Natural killer cell treated with Interleukin-12 subunit alpha and Interleukin-12 subunit beta and Interleukin-15 and Interleukin-18, amount 100 ng/mL, for 72 hours (primary cell): ENCODE data around the gene PPP1R3D. TPM values are rescaled to one million over a fixed set of nuclear protein-coding genes. Genes with fewer than 3 reads are reported as not detected.
A peak's percentile ranks its signal among the peaks of the same experiment; 100 is the strongest.
"Not testable (repeated sequence)": the region's sequence is repeated elsewhere in the genome, so short reads cannot be mapped to it uniquely, and the experiment has no call there.

Experiments used
- ATAC-seq, 2 donors: fragments of 150-1000 bp; cut with Tn5 transposase in 1 of 2; sonication (Bioruptor Pico), chemical (Tn5 transposase) in 1 of 2; 2 replicates each; pipeline ENCODE4 v1.10.0; 2021
- DNase-seq: peaks from one replicate; pipeline ENCODE4 v3.0.0; 2022; ENCODE audit warnings: low spot score
- H3K27ac Mint-ChIP-seq, 2 donors: 1 replicate in 1 of 2; 2 replicates in 1 of 2; pipeline ENCODE4 v1.8.0; 2022; ENCODE audit warnings: mixed read lengths in 2 of 2, mild to moderate bottlenecking in 1 of 2, moderate library complexity in 1 of 2
- H3K27me3 Mint-ChIP-seq, 2 donors: 1 replicate in 1 of 2; 2 replicates in 1 of 2; pipeline ENCODE4 v1.8.0; 2022; ENCODE audit warnings: mixed read lengths in 2 of 2
- H3K36me3 Mint-ChIP-seq: one replicate; pipeline ENCODE4 v1.8.0; 2022; ENCODE audit warnings: mixed read lengths
- H3K4me1 Mint-ChIP-seq, 2 donors: 1 replicate in 1 of 2; 2 replicates in 1 of 2; pipeline ENCODE4 v1.8.0; 2022; ENCODE audit warnings: low read depth in 2 of 2, mixed read lengths in 2 of 2, mild to moderate bottlenecking in 1 of 2
- H3K4me3 Mint-ChIP-seq: one replicate; pipeline ENCODE4 v1.8.0; 2022; ENCODE audit warnings: mixed read lengths
- H3K9me3 Mint-ChIP-seq: 2 replicates; pipeline ENCODE4 v1.8.0; 2022; ENCODE audit warnings: mixed read lengths
- total RNA-seq, 2 donors: library from RNA; stranded (reverse); gene quantifications; one replicate each; pipeline ENCODE4 v1.2.3, GENCODE V29; 2022

Gene PPP1R3D
- total RNA-seq, 2 donors from 2014 or later: 10.2 to 16.4 TPM

- no peaks in the 10 kb centered on the region for H3K27me3 Mint-ChIP-seq
- H3K4me1 Mint-ChIP-seq: no peaks in the 10 kb centered on the region
- H3K36me3 Mint-ChIP-seq: no peaks in the 10 kb centered on the region
- H3K9me3 Mint-ChIP-seq: no peaks in the 10 kb centered on the region
- ATAC-seq (no peak), DNase-seq (no peak)
- no peak overlapping the region for H3K4me3 Mint-ChIP-seq
- H3K27ac Mint-ChIP-seq: no peak overlapping the region
Observed at GRCh38 chr20:59958626-59959025, 18.5 kb upstream of the PPP1R3D start.

DNA sequence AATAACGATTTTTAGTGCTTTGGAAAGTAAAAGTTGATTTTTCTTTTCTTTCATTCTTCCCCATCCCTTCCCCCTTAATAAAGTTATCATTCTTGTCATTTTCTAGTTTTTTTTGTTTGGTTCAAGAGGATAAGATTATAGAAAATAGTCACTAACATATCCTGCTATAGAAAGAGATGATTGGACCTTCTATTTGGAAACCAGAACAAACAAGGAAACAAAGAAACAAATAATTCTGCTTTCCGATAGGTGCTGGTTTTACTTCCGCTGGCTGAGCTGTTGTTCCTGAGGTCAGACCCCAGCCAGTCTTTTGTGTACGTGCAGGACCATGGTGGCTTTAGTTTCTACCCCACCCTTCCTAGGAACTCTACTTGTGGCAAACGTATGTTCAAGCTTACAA is 18.0 kb upstream of the PPP1R3D start, which contains the start of gene CDH26:
Gene CDH26 (plus strand): TSS at position 301 of the 400 bp plus-strand sequence. CDS start 304 bp downstream, outside the sequence.
- no peaks in the 10 kb centered on the region for H3K4me1 Mint-ChIP-seq
- H3K27me3 Mint-ChIP-seq: no peaks in the 10 kb centered on the region
- H3K9me3 Mint-ChIP-seq: no peaks in the 10 kb centered on the region
- H3K27ac Mint-ChIP-seq: no peak within 1 kb of the TSS
- ATAC-seq: no peak
- no peak within 1 kb of the TSS for H3K4me3 Mint-ChIP-seq
- DNase-seq: no peak
- no peaks in the 10 kb centered on the region for H3K36me3 Mint-ChIP-seq

GRCh38 chr20:59957568-59957967 is 17.5 kb upstream of the PPP1R3D start:
- DNase-seq, H3K27me3 Mint-ChIP-seq, H3K9me3 Mint-ChIP-seq, H3K36me3 Mint-ChIP-seq, H3K4me3 Mint-ChIP-seq, H3K27ac Mint-ChIP-seq, H3K4me1 Mint-ChIP-seq, ATAC-seq: not testable (repeated sequence)

DNA sequence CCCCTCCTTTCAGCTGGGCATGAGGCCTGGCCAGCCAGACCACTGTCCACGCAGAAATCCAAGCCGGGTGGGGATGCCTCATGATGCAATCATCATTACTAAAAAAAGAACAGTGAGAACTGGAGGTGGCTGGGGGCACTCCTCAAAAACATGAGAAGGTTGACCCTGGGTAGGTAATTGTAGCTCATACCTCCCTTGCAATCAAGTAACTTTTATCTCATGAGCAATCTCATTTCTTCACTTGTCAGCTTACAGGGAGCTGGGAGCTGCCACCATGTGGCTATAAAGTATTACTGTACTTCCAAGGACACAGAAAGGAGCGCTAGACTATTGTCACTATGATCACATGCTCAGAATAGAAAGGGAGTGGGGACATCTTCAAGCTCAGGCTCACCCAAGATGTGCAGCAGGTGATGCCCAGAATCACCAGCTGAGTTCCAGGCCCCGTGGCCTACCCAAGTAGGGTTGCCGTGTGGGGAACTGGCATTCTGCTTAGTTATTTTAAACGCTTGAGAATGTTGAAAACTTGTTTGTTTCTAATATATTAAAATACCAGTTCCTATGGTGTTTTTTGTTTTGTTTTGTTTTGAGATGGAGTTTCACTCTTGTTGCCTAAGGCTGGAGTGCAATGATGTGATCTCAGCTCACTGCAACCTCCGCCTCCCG is 15.2 kb upstream of the PPP1R3D start:
- Mint-ChIP-seq H3K4me1 (no peaks in the 10 kb centered on the region), H3K4me3 (no peak overlapping the region), H3K27me3 (no peaks in the 10 kb centered on the region), H3K36me3 (no peaks in the 10 kb centered on the region), H3K9me3 (no peaks in the 10 kb centered on the region), H3K27ac (no peak overlapping the region)
- ATAC-seq (no peak), DNase-seq (no peak)

DNA sequence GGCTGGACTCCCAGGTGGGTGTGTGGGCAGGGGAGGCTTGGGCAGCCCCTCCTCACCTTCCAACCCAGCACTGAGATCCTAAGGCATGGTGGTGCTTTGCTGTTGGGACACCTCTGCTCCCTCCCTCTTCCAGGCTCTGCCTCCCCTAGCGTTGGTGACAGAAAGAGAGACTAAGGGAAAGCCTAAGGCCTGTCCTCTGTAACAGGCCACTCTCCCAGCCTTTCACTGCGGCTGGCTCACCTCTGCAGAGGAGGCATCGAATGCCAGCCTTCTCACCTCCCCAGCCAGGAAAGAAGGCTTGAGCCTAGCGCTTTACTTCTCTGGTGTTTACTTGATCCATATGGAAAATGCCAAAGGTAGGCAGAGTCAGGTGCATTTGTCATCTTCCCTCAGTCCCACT is 14.6 kb upstream of the PPP1R3D start:
- Mint-ChIP-seq H3K4me3 (no peak overlapping the region), H3K4me1 (no peaks in the 10 kb centered on the region), H3K9me3 (no peaks in the 10 kb centered on the region), H3K27ac (no peak overlapping the region), H3K36me3 (no peaks in the 10 kb centered on the region), H3K27me3 (no peaks in the 10 kb centered on the region)
- ATAC-seq (no peak), DNase-seq (no peak)

GRCh38 chr20:59949911-59950310 is 9.8 kb upstream of the PPP1R3D start:
- Mint-ChIP-seq H3K4me1 (peaks cover 8 to 11% of the 10 kb centered on the region in 2 donors), H3K4me3 (no peak overlapping the region), H3K27ac (no peak overlapping the region), H3K36me3 (no peaks in the 10 kb centered on the region), H3K9me3 (no peaks in the 10 kb centered on the region), H3K27me3 (no peaks in the 10 kb centered on the region)
- ATAC-seq: no peak
- DNase-seq: no peak

DNA sequence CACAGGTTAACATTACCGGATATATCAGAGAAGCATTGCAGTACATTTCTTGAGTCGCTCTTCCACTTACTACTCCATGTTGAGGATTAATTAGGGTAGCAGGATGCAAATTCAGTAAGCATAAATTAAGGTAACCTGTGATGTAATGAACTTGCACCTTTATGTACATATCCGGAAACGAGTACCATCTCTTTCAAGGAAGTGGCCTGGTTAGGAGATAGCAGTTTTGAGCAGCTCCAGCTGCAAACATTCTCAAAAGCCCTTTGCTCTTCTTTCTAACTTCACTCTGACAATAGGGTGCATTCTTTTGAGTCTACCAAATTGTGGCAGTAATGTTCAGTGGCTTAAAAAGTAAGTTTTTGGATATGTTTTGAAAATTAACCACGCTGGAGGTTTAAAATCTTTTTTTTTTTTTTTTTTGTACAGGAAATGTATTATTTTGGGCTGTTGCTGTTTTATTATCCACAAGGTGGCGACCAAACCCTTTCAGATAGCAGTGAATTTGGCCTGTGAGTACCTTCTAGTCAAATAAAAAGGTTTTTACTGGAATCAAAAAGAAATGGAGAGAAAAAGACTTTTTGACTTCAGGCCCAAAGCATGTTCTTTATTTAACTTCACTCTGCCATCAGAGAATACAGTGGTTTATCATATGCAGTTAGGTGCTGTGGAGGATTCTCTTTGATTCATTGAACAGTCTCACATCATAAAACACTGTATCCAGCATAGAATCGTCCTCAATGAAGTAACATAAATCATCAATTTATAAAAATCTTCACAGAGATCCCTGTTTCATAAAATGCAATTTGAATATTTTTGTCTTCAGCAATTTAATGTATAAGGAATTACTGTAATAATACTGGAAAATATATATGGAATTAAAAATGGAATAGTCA is 9.0 kb upstream of the PPP1R3D start:
- Mint-ChIP-seq H3K27ac (peak overlapping the region; percentile 78 to 91), H3K4me3 (peak overlapping the region; percentile 58), H3K27me3 (no peaks in the 10 kb centered on the region), H3K4me1 (peaks cover 8 to 11% of the 10 kb centered on the region in 2 donors), H3K36me3 (peaks cover 8% of the 10 kb centered on the region), H3K9me3 (no peaks in the 10 kb centered on the region)
- ATAC-seq (peak in 1 of 2 donors; percentile 64), DNase-seq (no peak)

- no peak for DNase-seq
- Mint-ChIP-seq H3K27ac (peak overlapping the region; percentile 78 to 91), H3K9me3 (no peaks in the 10 kb centered on the region), H3K4me1 (peaks cover 8 to 11% of the 10 kb centered on the region in 2 donors), H3K27me3 (no peaks in the 10 kb centered on the region), H3K36me3 (peaks cover 8% of the 10 kb centered on the region), H3K4me3 (no peak overlapping the region)
- ATAC-seq: no peak
Observed at GRCh38 chr20:59948212-59948611, 8.1 kb upstream of the PPP1R3D start.

- Mint-ChIP-seq H3K27ac (no peak overlapping the region), H3K27me3 (no peaks in the 10 kb centered on the region), H3K4me1 (peaks cover 8 to 11% of the 10 kb centered on the region in 2 donors), H3K4me3 (no peak overlapping the region), H3K36me3 (peaks cover 8% of the 10 kb centered on the region), H3K9me3 (no peaks in the 10 kb centered on the region)
- DNase-seq: no peak
- no peak for ATAC-seq
Observed at GRCh38 chr20:59947376-59947775, 7.3 kb upstream of the PPP1R3D start.

DNA sequence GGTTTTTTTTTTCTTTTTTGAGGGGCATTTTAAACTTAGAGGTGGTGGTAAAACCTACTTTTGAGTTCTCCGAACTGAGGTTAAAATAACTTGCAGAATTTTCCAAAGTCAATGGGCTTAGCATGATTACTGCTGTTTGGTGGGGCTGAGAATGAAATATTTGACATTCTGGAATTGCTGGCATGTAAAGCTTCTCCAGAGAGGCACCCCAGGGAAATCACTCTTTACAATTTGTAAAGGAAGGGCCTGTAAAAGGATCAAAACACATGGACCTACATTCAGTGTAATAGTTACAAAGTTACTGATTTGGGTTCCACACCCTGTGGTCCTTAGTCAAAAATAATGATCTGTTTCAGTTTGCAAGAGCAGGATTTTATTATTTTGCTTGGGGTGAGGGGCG is 5.6 kb upstream of the PPP1R3D start:
- Mint-ChIP-seq H3K4me3 (no peak overlapping the region), H3K27ac (no peak overlapping the region), H3K27me3 (no peaks in the 10 kb centered on the region), H3K4me1 (peaks cover 17 to 21% of the 10 kb centered on the region in 2 donors), H3K9me3 (no peaks in the 10 kb centered on the region), H3K36me3 (peaks cover 8% of the 10 kb centered on the region)
- DNase-seq (no peak), ATAC-seq (no peak)

DNA sequence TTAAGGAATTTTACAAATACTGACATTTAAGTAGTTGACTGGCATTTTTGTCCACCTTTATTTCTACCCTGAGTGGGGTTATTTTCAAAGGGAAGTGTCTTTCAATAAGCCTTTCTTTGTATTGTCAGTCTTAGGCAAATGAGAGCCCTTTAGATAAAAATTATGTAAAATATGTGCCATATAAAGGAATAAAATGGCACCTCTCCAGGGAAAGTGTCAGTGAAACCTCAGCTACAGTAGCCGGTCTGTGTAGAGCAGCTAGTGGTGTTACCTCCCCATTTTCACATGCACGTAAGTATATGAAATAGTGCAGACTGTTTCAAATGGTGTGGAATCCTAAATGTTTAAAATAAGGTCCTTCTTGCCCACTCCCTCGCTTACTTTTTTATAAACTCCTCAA is 5.1 kb upstream of the PPP1R3D start:
- Mint-ChIP-seq H3K4me3 (no peak overlapping the region), H3K27me3 (no peaks in the 10 kb centered on the region), H3K27ac (no peak overlapping the region)

GRCh38 chr20:59944726-59945125 is 4.6 kb upstream of the PPP1R3D start:
- H3K4me1 Mint-ChIP-seq: peaks cover 20 to 21% of the 10 kb centered on the region in 2 donors

More for the DNA sequence above, 5.1 kb upstream of the PPP1R3D start:
- Mint-ChIP-seq H3K4me1 (peaks cover 20 to 21% of the 10 kb centered on the region in 2 donors), H3K36me3 (peaks cover 8% of the 10 kb centered on the region), H3K9me3 (no peaks in the 10 kb centered on the region)
- no peak for ATAC-seq
- no peak for DNase-seq

GRCh38 chr20:59942245-59942644 is 2.1 kb upstream of the PPP1R3D start:
- Mint-ChIP-seq H3K4me3 (no peak overlapping the region), H3K4me1 (peaks cover 23 to 24% of the 10 kb centered on the region in 2 donors), H3K36me3 (peaks cover 8% of the 10 kb centered on the region), H3K27ac (peak overlapping the region in 1 of 2 donors; percentile 96), H3K27me3 (no peaks in the 10 kb centered on the region), H3K9me3 (no peaks in the 10 kb centered on the region)
- ATAC-seq (no peak), DNase-seq (no peak)

More at GRCh38 chr20:59944726-59945125, 4.6 kb upstream of the PPP1R3D start:
- ATAC-seq (no peak), DNase-seq (no peak)
- no peak overlapping the region for H3K4me3 Mint-ChIP-seq
- H3K27me3 Mint-ChIP-seq: no peaks in the 10 kb centered on the region
- H3K9me3 Mint-ChIP-seq: no peaks in the 10 kb centered on the region
- peaks cover 8% of the 10 kb centered on the region for H3K36me3 Mint-ChIP-seq
- H3K27ac Mint-ChIP-seq: no peak overlapping the region

DNA sequence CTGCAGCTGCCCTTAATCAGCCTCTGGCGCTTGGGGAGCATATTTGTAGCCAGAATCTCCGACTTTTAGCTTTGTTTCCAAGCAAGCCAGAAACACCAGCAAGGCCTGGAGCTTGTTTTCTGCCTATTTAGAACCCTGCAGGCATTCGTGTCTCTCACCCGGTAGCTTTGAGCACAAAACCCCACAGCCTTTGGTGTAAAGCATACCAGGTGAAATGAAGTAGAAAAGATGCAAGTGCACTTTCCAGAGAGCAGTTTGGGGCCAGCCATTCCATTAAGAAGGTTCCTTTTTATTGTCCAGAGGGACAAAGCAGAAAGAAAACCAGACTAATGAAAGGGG is 820 bp upstream of the PPP1R3D start:
- Mint-ChIP-seq H3K27ac (peak overlapping the region; percentile 95 to 96), H3K27me3 (no peaks in the 10 kb centered on the region), H3K9me3 (no peaks in the 10 kb centered on the region), H3K36me3 (peaks cover 8% of the 10 kb centered on the region), H3K4me3 (peak overlapping the region; percentile 100), H3K4me1 (peaks cover 27 to 29% of the 10 kb centered on the region in 2 donors)
- ATAC-seq (no peak), DNase-seq (no peak)
